GM12878 (cell line): Measurements from ENCODE around the gene EBPL. TPM values are rescaled to one million over a fixed set of nuclear protein-coding genes. Genes with fewer than 3 reads are reported as not detected.

Experiments used
- ATAC-seq: fragments of 200-7000 bp; cut with Tn5 transposase; 3 replicates; pipeline ENCODE4 v1.9.1; 2020; ENCODE audit warnings: mild to moderate bottlenecking, moderate library complexity
- BruUV-seq: library from RNA; stranded (reverse); fragments of 400-500 nt; replicated peaks from 2 replicates; lab custom pipeline; 2021; lab: Mats Ljungman, UMichigan
- CTCF ChIA-PET: fragments of 300-600 bp; sonication (Branson Sonifier 250); formaldehyde crosslinking; extraction: SDS; loops from one replicate; lab custom pipeline; 2021; ENCODE audit warnings: inconsistent platforms; lab: Yijun Ruan, JAX
- POLR2A ChIA-PET: fragments of 350-600 bp; formaldehyde crosslinking; extraction: SDS; loops from one replicate; lab custom pipeline; 2021; ENCODE audit warnings: inconsistent platforms; lab: Charles Lee
- RAD21 ChIA-PET: fragments of 300-600 bp; sonication (Branson Sonifier 250); formaldehyde crosslinking; loops from one replicate; lab custom pipeline; 2023; ENCODE audit warnings: antibody characterized with exemption; ENCODE audit not compliant: unreplicated experiment; lab: Charles Lee
- SMC1A ChIA-PET: fragments of 300-600 bp; sonication (Branson Sonifier 250); formaldehyde crosslinking; loops from one replicate; lab custom pipeline; 2023; ENCODE audit not compliant: unreplicated experiment, uncharacterized antibody; lab: Charles Lee
- DNase-seq: peaks from one replicate; pipeline ENCODE4 v3.0.0-alpha.2; 2011; ENCODE audit warnings: low read depth, low spot score
- FAIRE-seq: peaks from 3 replicates; lab custom pipeline; 2011; peaks lifted over from hg19 to GRCh38; lab: Jason Lieb, UNC
- H2AFZ ChIP-seq: 2 replicates; pipeline ENCODE4 v1.6.0; 2011; ENCODE audit warnings: low read depth, low read length, control low read depth; ENCODE audit not compliant: control insufficient read depth
- H3K27ac ChIP-seq: 2 replicates; pipeline ENCODE4 v1.5.1; 2011; ENCODE audit warnings: control low read depth; ENCODE audit not compliant: control insufficient read depth, insufficient read depth
- H3K27me3 ChIP-seq, 2 experiments: replicated peaks in 1 of 2; 2 replicates each; pipeline versions ENCODE4 v1.6.0 to v1.6.1; 2011; ENCODE audit warnings: low read length in 1 of 2; ENCODE audit not compliant: control insufficient read depth in 2 of 2, insufficient read depth in 2 of 2
- H3K36me3 ChIP-seq, 2 experiments: 2 replicates each; pipeline ENCODE4 v1.5.1; 2011; ENCODE audit warnings: low read length in 1 of 2; ENCODE audit not compliant: control insufficient read depth in 2 of 2, insufficient read depth in 2 of 2
- H3K4me1 ChIP-seq: 2 replicates; pipeline ENCODE4 v1.6.1; 2011; ENCODE audit warnings: mild to moderate bottlenecking, low read length, moderate library complexity, mixed read lengths; ENCODE audit not compliant: control insufficient read depth, insufficient read depth
- H3K4me2 ChIP-seq: 2 replicates; pipeline ENCODE4 v1.6.0; 2011; ENCODE audit warnings: control low read depth; ENCODE audit not compliant: control insufficient read depth, insufficient read depth
- H3K4me3 ChIP-seq: fragments of 200-600 bp; sonication (generic); 2 replicates; pipeline ENCODE4 v1.5.1; 2016
- H3K79me2 ChIP-seq: 2 replicates; pipeline ENCODE4 v1.6.0; 2011; ENCODE audit warnings: low read length; ENCODE audit not compliant: control insufficient read depth, insufficient read depth
- H3K9ac ChIP-seq: 2 replicates; pipeline ENCODE4 v1.8.0; 2011; ENCODE audit warnings: low read length, control low read depth, mixed read lengths; ENCODE audit not compliant: control insufficient read depth, insufficient read depth
- H3K9me3 ChIP-seq: replicated peaks from 3 replicates; pipeline ENCODE4 v1.5.1; 2011; ENCODE audit warnings: mild to moderate bottlenecking, low read length; ENCODE audit not compliant: control insufficient read depth, insufficient read depth
- H4K20me1 ChIP-seq: 2 replicates; pipeline ENCODE4 v1.6.0; 2011; ENCODE audit not compliant: control insufficient read depth, insufficient read depth
- BCL11A ChIP-seq: IDR thresholded peaks from 2 replicates; pipeline ENCODE4 v1.6.1; 2011; ENCODE audit warnings: low read depth, low read length
- BHLHE40 ChIP-seq, 2 experiments: fragments of 450-650 bp in 1 of 2; IDR thresholded peaks; 2 replicates each; pipeline ENCODE4 v1.6.1; 2011 to 2017; ENCODE audit warnings: low read depth in 2 of 2, borderline replicate concordance in 1 of 2, improper control_type of control experiment in 1 of 2, low read length in 1 of 2, mild to moderate bottlenecking in 1 of 2
- IKZF2 ChIP-seq, 2 experiments: fragments of 450-650 bp; IDR thresholded peaks; 2 replicates each; pipeline ENCODE4 v1.6.1; 2017; ENCODE audit warnings: mild to moderate bottlenecking in 2 of 2, moderate library complexity in 2 of 2
- IRF4 ChIP-seq: IDR thresholded peaks from 2 replicates; pipeline ENCODE4 v1.6.1; 2011; ENCODE audit warnings: low read depth, low read length
- LARP7 ChIP-seq: fragments of 450-650 bp; IDR thresholded peaks from 2 replicates; pipeline ENCODE4 v1.6.1; 2017; ENCODE audit warnings: mild to moderate bottlenecking
- MLLT1 ChIP-seq: fragments of 450-650 bp; IDR thresholded peaks from 2 replicates; pipeline ENCODE4 v1.6.1; 2016; ENCODE audit warnings: mild to moderate bottlenecking
- MTA2 ChIP-seq: fragments of 450-650 bp; IDR thresholded peaks from 2 replicates; pipeline ENCODE4 v1.6.1; 2016; ENCODE audit warnings: low read depth, mild to moderate bottlenecking, moderate library complexity
- NFXL1 ChIP-seq: fragments of 450-650 bp; IDR thresholded peaks from 2 replicates; pipeline ENCODE4 v1.6.1; 2017; ENCODE audit warnings: antibody characterized with exemption, mild to moderate bottlenecking, borderline replicate concordance
- RAD51 ChIP-seq: fragments of 450-650 bp; IDR thresholded peaks from 2 replicates; pipeline ENCODE4 v1.6.1; 2016; ENCODE audit warnings: moderate library complexity, mild to moderate bottlenecking, inconsistent platforms
- RELB ChIP-seq: fragments of 450-650 bp; IDR thresholded peaks from 2 replicates; pipeline ENCODE4 v1.6.1; 2017; ENCODE audit warnings: low read depth, mild to moderate bottlenecking, moderate library complexity
- RFX5 ChIP-seq: IDR thresholded peaks from 2 replicates; pipeline ENCODE4 v1.6.1; 2011; ENCODE audit warnings: low read depth, low read length, improper control_type of control experiment
- RUNX3 ChIP-seq: IDR thresholded peaks from 2 replicates; pipeline ENCODE4 v1.6.1; 2012; ENCODE audit warnings: low read length, inconsistent platforms
- TCF7 ChIP-seq: IDR thresholded peaks from 2 replicates; pipeline ENCODE4 v1.6.1; 2014; ENCODE audit warnings: antibody characterized with exemption, borderline replicate concordance
- USF1 ChIP-seq: IDR thresholded peaks from 2 replicates; pipeline ENCODE4 v1.6.1; 2011; ENCODE audit warnings: borderline replicate concordance, low read depth, mild to moderate bottlenecking, moderate library complexity, mixed read lengths, low read length; ENCODE audit not compliant: insufficient read depth; ENCODE audit errors: extremely low read length
- ZNF384 ChIP-seq: IDR thresholded peaks from 2 replicates; pipeline ENCODE4 v1.6.1; 2012; ENCODE audit warnings: low read depth, mild to moderate bottlenecking, low read length, improper control_type of control experiment, borderline replicate concordance
- WGBS: methylation state at CpG from one replicate; pipeline ENCODE4 v1.1.6; 2016; ENCODE audit warnings: low lambda C conversion rate; ENCODE audit not compliant: insufficient replicate concordance, insufficient coverage; ENCODE audit errors: missing lambda C conversion rate; 5-methylcytosine and 5-hydroxymethylcytosine counted together
- in situ Hi-C: fragments of 300-500 bp; cut with MboI; formaldehyde crosslinking; loops from 9 replicates; pipeline ENCODE4 v1.14.3; 2018; ENCODE audit warnings: mixed read lengths
- intact Hi-C: fragments of 100-400 bp; cut with micrococcal nuclease; formaldehyde crosslinking; loops from one replicate; pipeline ENCODE4 v1.14.2; 2022; ENCODE audit not compliant: unreplicated experiment
- polyA plus RNA-seq, 11 experiments: library from polyadenylated mRNA; depleted of rRNA in 4 of 11; unstranded in 6 of 11; stranded (reverse) in 5 of 11; fragments of >200 nt; fragmentation: Nextera tagmentation in 4 of 11; fragmentation: Illumina TruSeq in 1 of 11; extraction: Ambion mirVana in 4 of 11; extraction: Trizol in 1 of 11; gene quantifications; 1 replicate in 1 of 11; 2 replicates in 10 of 11; pipeline versions ENCODE4 v1.2.1 to v1.2.3, GENCODE V29; 2011 to 2016; ENCODE audit warnings: inconsistent platforms in 2 of 11, missing spikeins in 2 of 11, low read depth in 1 of 11
- total RNA-seq, 4 experiments: library from RNA; depleted of rRNA in 3 of 4; stranded (reverse); fragments of >200 nt in 3 of 4; fragmentation: Illumina TruSeq in 1 of 4; extraction: Trizol in 1 of 4; gene quantifications; 2 replicates each; pipeline versions ENCODE4 v1.2.1 to v1.2.3, GENCODE V29; 2013 to 2021
- TF ChIP-seq, protein P1 (sequence below): fragments of 150-350 bp; IDR thresholded peaks from 2 replicates; pipeline ENCODE4 v1.6.1; 2014; ENCODE audit warnings: mild to moderate bottlenecking, low read depth, low read length
- TF ChIP-seq, protein P2 (sequence below): IDR thresholded peaks from 2 replicates; pipeline ENCODE4 v1.6.1; 2012; ENCODE audit warnings: low read length, inconsistent platforms

Gene EBPL
- total and polyA plus RNA-seq, 10 of the 15 experiments (the other 5 are each of a cell fraction or from before 2014, with no cell fraction given): 6.2 to 72.8 (median 43.5) TPM

- ATAC-seq: peak; percentile 88
- BruUV-seq: no TSS peak
- CTCF ChIA-PET: interaction anchor here (1.2 to 1.4 kb wide), 2 partner anchors 13 to 107 kb away, joined by 4 to 6 read pairs; no protein-coding TSS in a partner anchor
- Histone ChIP-seq H3K9ac (no peak overlapping the region; the same call in 1 of the 2 replicates), H3K27me3 (no peaks in the 10 kb centered on the region), H3K4me1 (peaks cover 14% of the 10 kb centered on the region), H4K20me1 (no peaks in the 10 kb centered on the region), H3K27ac (no peak overlapping the region), H3K79me2 (peaks cover 6% of the 10 kb centered on the region), H3K4me2 (peak overlapping the region; percentile 50), H3K9me3 (no peaks in the 10 kb centered on the region), H2AFZ (no peak overlapping the region), H3K4me3 (peak overlapping the region; percentile 41; the same call in 1 of the 2 replicates), H3K36me3 (no peaks in the 10 kb centered on the region; a peak in 1 of 4 replicates)
- SMC1A ChIA-PET: interaction anchor here (1.0 kb wide), 1 partner anchor 76 kb away, joined by 3 read pairs; no protein-coding TSS in a partner anchor
- in situ Hi-C loops (no loop called here), intact Hi-C loops (loop anchor here (10.0 kb wide), 1 partner anchor 239 kb away; the partner anchor contains the start of genes CAB39L and SETDB2)
- WGBS: 21% methylated on average over 6 of the region's 6 CpGs
- POLR2A ChIA-PET: no interaction called here
- RAD21 ChIA-PET: interaction anchor here (1.3 kb wide), 1 partner anchor 106 kb away, joined by 3 read pairs; no protein-coding TSS in a partner anchor
- no peak for DNase-seq
- FAIRE-seq: peak; percentile 61
- no peak for TF ChIP-seq NFXL1
- peak; percentile 26 to 55; a peak in 1 of 4 replicates for TF ChIP-seq IKZF2 (IDR thresholded peaks at IDR 0.05)
- 0 out of 2 replicates have a peak, but pooled peaks have one; percentile 34 for TF ChIP-seq RELB
- TF ChIP-seq LARP7: no peak
- TF ChIP-seq IRF4: peak; percentile 90
- peak; percentile 78 for TF ChIP-seq RUNX3
- TF ChIP-seq, protein P1, sequence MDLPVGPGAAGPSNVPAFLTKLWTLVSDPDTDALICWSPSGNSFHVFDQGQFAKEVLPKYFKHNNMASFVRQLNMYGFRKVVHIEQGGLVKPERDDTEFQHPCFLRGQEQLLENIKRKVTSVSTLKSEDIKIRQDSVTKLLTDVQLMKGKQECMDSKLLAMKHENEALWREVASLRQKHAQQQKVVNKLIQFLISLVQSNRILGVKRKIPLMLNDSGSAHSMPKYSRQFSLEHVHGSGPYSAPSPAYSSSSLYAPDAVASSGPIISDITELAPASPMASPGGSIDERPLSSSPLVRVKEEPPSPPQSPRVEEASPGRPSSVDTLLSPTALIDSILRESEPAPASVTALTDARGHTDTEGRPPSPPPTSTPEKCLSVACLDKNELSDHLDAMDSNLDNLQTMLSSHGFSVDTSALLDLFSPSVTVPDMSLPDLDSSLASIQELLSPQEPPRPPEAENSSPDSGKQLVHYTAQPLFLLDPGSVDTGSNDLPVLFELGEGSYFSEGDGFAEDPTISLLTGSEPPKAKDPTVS: no peak
- no peak for TF ChIP-seq ZNF384
- peak; percentile 48; the same call in 1 of the 2 replicates for TF ChIP-seq BCL11A
- TF ChIP-seq MLLT1: no peak
- no peak for TF ChIP-seq MTA2
- TF ChIP-seq USF1: no peak
- TF ChIP-seq TCF7: peak; percentile 26; the same call in 1 of the 2 replicates
- no peak for TF ChIP-seq RFX5
- TF ChIP-seq BHLHE40 (IDR thresholded peaks at IDR 0.05; ENCODE audit: borderline replicate concordance in 1 of 2, low read depth in 2 of 2, low read length in 1 of 2): 0 out of 4 replicates have a peak, but pooled peaks of 1 of the 2 experiments have one; percentile 11
- TF ChIP-seq, protein P2, sequence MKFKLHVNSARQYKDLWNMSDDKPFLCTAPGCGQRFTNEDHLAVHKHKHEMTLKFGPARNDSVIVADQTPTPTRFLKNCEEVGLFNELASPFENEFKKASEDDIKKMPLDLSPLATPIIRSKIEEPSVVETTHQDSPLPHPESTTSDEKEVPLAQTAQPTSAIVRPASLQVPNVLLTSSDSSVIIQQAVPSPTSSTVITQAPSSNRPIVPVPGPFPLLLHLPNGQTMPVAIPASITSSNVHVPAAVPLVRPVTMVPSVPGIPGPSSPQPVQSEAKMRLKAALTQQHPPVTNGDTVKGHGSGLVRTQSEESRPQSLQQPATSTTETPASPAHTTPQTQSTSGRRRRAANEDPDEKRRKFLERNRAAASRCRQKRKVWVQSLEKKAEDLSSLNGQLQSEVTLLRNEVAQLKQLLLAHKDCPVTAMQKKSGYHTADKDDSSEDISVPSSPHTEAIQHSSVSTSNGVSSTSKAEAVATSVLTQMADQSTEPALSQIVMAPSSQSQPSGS: peak; percentile 52; the same call in 1 of the 2 replicates
- TF ChIP-seq RAD51: no peak
These were observed 7.8 kb downstream of the EBPL start for GRCh38 chr13:49683489-49683888.
